OCI-M2 (cell line): ENCODE measurements around the gene KIF16B.

Experiments used
- DNase-seq: peaks from one replicate; lab custom pipeline; 2025; ENCODE audit not compliant: unreplicated experiment; lab: John Stamatoyannopoulos, UW

Gene KIF16B

GRCh38 chr20:16222859-16223411 is 350.3 kb downstream of the KIF16B start:
- DNase-seq, result no peak
